Anterior cingulate cortex (tissue), 58 donors: ENCODE results near the gene POLR1E.

Source experiments
- DNase-seq, 58 donors: peaks; one replicate each; lab custom pipeline; 2025; lab: John Stamatoyannopoulos, UW

The POLR1E gene, protein sequence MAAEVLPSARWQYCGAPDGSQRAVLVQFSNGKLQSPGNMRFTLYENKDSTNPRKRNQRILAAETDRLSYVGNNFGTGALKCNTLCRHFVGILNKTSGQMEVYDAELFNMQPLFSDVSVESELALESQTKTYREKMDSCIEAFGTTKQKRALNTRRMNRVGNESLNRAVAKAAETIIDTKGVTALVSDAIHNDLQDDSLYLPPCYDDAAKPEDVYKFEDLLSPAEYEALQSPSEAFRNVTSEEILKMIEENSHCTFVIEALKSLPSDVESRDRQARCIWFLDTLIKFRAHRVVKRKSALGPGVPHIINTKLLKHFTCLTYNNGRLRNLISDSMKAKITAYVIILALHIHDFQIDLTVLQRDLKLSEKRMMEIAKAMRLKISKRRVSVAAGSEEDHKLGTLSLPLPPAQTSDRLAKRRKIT

DNA sequence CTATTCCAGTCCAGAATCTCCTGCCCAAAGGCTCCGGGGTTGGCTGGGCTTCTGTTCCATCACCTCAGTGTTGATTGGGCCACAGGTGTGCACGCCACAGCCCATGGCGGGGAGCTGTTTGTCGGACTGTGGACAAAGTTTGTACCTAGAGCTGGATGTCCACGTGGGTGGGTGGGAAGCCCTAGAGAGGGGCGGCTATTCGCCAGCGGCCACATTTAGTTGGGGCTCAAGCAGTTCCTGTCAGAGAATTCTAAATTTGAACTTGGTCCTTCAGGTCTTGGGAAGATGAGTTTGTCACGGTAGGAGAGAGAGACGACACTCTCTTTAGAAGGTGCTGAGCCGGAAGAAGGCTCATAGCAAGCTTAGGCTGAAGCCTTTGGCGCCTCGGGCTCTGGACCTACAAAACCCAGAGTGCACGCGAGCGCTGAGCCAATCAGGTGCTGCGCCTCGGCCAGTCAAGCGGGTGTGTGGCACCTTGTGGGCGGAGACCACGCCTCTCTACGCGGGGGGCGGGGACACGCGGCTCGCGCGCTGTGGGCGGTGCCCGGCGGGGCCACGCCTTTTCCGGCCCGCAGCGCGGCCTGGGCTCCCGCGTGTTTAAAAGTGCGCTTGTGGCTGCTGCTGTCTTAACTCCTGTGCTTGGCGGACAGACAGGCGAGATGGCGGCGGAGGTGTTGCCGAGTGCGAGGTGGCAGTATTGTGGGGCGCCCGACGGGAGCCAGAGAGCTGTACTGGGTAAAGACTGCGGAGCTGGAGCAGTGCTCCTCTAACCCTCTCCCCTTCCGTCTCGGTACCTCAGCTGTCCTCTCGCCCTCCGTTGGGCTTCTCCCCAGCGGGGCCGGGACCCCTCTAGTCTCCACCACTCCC, at the start of gene POLR1E:
POLR1E (plus strand) TSS at position 560 of the 867 bp plus-strand sequence; CDS start at position 660, 100 bp downstream.
- peak; percentile 23 to 95 (median 86) for DNase-seq

DNA sequence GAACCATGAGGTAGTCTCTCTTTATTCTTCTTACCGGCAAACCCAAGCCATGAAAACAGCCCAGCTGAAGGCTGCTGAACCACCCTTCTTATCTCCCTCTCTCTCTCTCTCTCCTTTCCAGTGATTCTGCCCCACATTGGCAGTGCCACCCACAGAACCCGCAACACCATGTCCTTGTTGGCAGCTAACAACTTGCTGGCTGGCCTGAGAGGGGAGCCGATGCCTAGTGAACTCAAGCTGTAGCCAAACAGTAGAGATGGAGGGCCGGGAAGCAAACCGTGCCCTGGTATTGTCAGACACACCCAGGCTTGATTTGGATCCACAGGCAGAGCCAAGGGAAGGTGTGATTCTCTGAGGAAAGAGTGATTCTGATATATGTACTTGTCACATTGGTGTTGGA, 49.2 kb upstream of the POLR1E start:
- peak in 17 of 58 donors; percentile 9 to 47 (median 15) for DNase-seq

DNA sequence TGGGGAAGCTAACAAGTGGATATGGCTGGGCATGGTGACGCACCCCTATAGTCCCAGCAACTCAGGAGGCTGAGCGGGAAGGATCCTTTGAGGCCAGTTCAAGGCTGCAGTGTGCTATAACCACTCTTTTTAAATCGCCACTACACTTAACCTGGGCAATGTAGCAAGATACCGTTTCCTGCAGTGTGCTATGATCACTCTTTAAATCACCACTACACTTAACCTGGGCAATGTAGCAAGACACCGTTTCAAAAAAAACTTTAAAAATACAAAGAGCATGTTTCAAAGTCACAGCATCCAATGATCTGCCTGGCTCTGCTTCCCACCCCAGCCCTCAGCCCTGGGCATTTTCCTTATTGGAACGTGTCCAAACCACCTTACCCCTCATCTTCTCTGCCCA, 48.7 kb upstream of the POLR1E start:
- no peak for DNase-seq

DNA sequence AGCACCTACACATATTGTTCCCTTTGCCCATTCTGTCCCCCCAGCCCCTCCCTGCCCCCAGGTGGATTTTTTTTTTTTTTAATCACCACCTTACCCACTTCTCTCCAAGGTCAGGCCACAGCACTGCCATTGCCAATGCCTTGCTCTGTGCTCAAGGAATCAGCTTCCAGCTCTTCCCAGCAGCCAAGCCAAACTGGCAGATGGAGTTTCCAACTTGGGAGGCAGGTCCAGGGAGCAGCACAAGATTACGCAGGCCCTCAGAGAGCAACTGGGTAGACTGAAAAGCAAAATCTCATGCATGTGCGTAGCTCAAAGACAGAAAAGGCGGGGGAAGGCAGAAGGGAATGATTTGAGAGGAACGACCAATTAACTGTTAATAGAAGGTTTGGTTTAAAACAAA, 48.1 kb upstream of the POLR1E start:
- DNase-seq = peak in 11 of 58 donors; percentile 6 to 53 (median 22)

DNA sequence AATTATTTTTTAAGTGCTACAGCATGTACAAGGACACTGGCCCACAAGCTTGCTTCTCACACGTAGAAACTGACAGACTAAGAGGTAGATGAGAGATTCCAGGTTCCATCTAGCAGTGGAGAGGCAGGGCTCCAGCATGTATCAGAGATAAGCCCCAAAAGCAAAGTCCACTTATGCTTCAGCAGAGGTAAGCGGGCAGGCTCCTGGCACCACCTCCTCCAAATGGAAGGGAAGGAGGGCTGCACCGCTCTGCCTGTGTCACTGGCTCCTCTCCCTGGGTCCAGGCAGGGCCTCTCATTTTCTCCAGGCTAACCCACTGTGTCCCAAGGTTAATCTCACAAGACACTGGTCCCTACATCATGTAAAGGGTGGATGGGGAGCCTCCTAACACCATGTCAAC, 47.4 kb upstream of the POLR1E start:
- DNase-seq = no peak

DNA sequence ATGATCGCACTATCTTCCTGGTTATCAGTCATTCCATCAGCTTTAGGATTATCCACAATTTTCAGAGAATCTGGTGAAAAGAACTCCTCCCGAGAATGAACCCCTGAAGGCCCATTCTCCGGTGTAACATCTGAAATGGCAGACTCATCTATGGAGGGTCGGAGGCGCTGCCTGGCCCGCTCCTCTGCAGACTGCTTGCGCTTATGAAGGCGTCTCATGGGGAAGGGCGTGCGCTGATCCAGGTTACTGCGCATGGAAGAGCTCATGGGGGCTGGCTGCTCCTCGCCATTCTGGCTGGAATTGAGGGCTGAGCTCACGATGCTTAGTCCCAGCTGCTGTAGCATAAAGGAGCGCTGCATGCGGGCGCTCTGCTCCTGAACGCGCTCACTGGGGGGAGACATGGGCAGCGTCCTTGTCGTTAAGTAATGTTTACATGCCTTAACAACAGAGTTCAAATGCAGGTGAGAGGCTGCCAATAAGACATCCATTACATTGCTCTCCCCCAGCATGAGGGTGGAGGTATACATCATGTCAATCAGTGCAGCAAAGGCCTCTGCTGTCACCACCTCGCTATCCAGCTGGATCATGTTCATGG, 43.9 kb upstream of the POLR1E start:
- DNase-seq = no peak

DNA sequence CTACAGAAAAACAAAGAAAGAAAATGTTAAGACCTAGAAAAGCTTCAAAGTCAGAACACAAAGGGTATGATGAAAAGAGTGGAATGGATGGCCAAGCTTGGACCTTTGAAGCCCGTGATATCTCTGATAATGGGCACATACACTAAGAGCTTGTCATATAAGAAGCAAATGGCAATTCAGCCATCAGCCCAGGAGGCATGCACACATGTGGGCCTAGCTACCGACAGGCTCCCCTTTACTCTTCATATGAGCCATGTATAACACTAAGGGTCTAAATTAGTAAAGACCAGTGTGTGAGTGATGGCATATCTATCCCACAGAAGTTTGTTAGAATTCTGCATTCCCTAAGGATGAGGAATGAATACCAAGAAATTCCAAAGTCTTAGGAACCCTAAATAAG, 43.2 kb upstream of the POLR1E start:
- DNase-seq = no peak

DNA sequence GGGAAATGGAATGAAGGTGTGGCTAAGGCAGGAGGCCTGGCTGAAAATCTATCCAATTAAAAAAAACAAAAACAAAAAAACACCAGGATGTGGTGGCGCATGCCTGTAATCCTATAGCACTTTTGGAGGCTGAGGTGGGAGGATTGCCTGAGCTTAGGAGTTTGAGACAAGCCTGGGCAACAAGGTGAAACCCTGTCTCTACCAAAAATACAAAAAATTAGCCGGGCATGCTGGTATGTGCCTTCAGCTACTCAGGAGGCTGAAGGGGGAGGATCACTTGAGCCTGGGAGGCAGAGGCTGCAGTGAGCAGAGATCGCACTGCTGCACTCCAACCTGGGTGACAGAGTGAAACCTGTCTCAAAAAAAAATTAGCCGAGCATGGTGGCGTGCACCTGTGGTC, 42.2 kb upstream of the POLR1E start:
- no peak for DNase-seq

DNA sequence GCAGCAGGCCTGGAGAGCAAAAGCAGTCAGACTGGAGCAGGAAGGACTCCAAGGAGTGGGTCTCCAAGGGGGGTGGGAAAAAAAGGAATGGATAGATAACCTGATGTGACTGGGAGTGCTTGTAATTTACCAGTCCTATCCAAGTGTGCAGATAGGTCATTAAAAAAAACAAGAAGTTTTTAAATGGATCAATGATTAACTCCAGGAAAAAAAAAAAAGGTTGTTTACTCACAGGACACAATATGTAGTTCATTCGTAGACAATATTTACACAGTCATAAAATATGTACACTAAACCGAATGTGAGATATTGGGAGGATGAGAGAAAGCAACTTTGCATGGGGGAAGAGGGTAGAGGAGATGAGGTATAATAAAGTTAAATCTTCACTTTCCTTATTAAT, 40.9 kb upstream of the POLR1E start:
- no peak for DNase-seq

DNA sequence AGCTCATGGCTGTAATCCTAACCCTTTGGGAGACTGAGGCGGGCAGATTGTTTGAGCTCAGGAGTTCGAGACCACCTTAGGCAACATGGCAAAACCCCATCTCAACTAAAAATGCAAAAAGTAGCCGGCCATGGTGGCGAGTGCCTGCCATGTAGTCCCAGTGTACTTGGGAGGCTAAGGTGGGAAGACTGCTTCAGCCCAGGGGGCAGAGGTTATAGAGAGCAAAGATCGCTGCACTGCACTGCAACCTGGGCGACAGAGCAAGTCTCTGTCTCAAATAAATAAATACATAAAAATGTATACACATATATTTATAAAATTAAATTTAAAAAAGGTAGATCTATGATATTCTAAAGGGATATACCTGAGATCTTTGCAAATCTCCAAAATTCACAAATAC, 39.9 kb upstream of the POLR1E start:
- no peak for DNase-seq

DNA sequence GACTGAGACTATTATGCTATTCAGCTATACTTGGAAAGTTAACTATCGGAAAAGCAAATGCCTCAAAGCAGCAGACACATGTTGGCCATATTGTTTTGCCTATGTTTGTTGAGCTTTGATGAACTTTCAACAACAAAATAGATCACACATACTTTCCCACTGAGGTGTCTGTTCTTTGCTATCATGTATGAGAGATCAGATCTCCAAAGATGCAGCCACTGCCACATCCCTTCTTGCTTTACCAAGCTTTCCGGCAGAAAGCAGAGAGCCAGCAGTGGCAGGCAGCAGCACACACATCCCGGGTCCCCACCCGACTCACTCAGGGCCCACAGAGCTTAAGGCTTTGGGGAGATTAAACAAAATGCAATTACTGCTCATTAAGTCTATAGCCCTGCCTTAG, 39.3 kb upstream of the POLR1E start:
- DNase-seq = no peak

DNA sequence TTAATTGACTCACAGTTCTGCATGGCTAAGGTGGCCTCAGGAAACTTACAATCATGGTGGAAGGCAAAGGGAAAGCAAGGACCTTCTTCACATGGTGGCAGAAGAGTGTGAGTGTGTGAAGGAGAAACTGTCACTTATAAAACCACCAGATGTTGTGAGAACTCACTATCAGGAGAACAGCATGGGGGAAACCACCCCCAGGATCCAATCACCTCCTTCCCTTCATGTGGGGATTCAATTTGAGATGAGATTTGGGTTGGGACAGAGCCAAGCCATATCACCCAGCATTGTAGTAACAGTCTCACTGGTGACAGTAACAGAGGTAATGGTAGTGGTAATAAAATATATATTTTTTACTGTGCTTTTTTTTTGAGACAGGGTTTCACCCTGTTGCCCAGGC, 38.6 kb upstream of the POLR1E start:
- DNase-seq = no peak

DNA sequence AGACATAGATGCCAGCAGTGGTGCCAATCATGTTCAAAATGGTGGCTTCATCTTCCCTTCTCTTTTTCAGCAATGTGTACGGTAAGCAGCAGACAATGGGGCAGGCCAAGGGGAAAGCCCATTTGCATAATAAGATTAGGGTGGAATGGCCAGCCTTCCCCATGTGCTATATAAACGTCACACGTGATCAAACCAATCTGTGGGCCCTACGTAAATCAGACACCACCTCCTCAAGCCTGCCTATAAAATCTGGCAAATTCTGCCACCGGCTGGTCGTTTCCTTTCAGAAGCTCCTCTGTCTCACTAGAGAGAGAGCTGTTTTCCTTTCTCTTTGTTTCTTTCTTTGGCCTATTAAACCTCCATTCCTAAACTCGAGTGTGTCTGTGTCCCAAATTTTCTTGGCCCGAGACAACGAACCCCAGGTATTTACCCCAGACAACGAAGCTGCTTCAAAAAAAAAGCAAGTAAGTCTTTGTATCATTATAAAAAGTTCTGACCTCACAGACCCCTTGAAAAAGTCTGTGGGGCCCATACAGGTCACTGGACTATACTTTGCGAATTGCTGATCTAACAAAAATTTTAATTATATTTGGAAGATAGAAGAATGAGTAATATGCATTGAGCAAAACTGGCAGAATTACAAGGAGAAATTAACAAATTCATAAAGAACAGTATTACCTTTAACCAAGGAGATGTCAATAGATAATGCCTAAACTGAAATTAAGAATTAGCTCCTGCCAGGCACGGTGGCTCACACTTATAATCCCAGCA, 35.7 kb upstream of the POLR1E start:
- peak in 35 of 58 donors; percentile 12 to 83 (median 47) for DNase-seq

DNA sequence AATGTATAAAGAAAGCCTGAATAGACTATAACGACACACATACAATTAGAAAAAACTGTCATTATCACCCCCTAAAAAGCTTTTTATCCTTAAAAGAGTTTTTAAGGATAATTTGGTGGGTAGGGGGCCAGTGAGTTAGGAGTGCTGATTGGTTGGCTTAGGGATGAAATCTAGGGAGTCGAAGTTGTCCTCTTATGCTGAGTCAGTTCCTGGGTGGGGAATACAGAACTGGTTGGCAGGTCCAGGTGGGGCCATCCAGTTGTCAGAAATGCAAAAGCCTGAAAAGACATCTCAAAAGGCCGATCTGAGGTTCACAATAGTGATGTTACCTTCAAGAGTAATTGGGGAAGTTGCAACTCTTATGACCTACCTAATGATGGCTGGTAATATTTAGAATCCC, 34.1 kb upstream of the POLR1E start:
- no peak for DNase-seq

DNA sequence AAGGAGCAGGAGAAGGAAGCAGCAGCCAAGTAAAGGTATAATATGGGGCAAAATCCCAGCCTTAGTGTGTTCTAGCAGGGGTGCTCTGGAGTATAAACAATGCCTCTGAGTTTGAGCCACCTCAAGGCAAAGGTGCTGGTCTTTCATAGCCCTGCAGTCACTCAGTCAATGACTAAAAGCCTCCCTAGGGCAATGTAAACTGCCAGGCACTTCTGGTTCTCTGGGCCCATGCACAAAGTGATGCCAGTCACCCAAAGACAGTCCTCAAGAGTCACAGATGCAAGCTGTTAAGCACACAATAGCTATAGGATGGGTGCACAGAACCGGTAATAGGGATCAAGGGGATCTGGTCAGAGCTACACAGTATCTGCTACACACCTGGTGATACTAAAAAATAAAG, 33.1 kb upstream of the POLR1E start:
- no peak for DNase-seq

DNA sequence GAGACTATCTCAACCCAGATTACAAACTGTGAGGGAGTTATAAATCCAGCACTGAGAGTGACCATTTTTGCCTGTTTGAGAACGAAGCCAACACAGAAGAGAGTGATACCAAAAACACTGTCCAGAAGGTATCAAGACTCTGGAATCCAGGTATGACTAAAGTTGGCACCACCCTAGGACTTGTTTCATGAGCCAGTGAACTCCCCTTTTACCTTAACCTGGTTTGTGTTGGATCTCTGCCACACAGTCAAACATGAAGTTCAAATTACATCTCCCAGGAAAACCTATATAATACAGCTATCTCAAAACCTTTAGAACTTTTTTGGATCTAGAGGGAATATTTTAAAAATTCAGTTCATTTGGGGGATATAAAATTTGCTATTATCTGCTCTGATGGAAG, 31.9 kb upstream of the POLR1E start:
- DNase-seq = no peak

DNA sequence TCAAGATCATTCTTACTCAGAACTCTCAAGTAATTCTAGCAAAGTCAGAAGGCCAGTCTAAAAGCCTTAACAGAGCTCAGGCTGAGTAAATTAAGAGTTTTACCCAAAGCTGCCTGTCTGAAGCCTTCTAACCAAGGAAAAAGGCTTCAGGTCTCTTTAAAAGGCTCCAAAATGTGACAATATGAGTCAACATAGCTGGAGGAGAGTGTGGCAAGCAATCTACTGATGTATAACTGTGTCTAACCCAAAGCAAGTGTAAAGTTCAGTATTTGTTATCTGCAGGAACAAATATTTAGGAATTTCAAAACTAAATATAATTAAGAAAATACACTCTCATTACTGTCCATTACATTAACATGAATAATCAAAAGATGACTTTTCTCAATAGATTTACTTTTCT, 31.5 kb upstream of the POLR1E start:
- no peak for DNase-seq

DNA sequence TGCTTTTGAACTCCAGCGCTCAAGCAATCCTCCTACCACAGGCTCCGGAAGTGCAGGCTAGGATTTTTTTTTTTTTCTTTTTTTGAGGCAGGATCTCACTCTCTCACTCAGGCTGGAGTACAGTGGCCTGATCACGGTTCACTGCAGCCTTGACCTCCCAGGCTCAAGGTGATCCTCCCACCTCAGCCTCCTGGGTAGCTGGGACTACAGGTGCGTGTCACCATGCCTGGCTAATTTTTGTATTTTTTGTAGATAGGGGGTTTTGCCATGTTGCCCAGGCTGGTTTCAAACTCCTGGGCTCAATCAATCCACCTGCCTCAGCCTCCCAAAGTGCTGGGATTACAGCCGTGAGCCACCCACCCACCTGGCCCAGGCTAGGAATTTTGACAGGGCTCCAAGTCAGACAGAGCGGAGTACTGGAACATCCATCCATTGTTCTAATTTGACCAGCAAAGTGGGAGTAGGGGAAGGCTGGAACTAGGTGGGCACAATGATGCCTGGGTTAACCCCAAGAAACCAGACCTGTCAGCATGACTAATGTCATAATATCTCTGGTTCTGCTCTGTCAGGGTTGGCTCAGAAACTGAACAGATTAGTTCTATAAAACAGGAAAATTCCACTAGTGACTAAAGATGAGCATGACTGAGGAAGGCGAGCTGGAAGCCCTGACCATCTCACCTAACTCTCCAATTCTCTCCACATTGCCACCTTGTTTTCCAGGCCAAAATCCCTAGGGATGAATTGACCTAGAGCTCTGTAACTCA, 29.7 kb upstream of the POLR1E start:
- DNase-seq = no peak

DNA sequence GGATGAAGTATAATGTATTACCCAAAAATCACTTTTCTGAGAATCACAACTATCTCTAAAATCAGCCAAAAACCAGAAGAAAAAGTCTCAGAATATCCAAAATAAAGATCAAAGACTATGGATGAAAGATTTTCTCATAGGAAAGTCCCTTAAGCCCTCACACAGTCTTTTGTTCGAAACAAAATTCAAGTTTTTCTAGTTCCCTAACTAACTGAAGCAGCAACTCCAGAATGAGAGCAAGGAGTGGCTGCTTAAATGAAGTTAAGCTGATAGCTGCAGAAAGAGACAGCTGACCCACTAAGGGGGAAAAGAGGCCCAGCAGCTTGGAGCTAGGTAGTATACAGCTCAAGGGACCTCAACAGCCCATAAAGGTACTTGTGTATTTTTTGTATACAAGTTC, 28.9 kb upstream of the POLR1E start:
- DNase-seq = no peak

DNA sequence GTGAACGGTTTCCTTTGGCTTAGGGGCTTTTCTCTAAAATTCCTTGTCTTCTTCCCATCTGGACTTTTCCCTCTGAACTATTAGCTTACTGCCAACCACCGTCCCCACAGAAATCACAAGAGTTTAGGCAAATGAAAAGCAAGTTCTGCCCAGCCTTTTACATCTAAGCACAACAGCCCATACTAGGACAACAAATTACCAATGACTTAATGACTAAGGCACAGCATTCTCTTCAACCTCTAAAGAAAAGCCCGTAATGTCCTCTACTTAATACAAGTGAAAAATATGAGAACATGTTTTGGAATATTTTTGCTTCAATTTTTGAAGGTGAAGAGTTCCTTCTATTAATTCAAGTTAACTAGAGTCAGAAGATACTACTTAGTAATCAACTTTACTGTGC, 21.7 kb upstream of the POLR1E start:
- no peak for DNase-seq
